Astrocyte of the cerebellum (primary cell): ENCODE results near the gene JAGN1.

ENCODE experiments used
- DNase-seq: peaks from one replicate; pipeline ENCODE4 v3.0.0-alpha.2; 2011; ENCODE audit warnings: low read depth
- H3K4me3 ChIP-seq: 2 replicates; pipeline ENCODE4 v1.5.1; 2011; ENCODE audit warnings: mild to moderate bottlenecking, low read depth, low read length, moderate library complexity
- in situ Hi-C: cut with HindIII; loops from 2 replicates; pipeline ENCODE4 v1.10.0; 2017; ENCODE audit warnings: low sequenced_read_pairs
- TF ChIP-seq, protein P1 (sequence below): IDR thresholded peaks from 2 replicates; pipeline ENCODE4 v1.5.1; 2012; ENCODE audit warnings: low read length, low read depth, moderate library complexity, mild to moderate bottlenecking; ENCODE audit errors: missing control alignments

Gene JAGN1

DNA sequence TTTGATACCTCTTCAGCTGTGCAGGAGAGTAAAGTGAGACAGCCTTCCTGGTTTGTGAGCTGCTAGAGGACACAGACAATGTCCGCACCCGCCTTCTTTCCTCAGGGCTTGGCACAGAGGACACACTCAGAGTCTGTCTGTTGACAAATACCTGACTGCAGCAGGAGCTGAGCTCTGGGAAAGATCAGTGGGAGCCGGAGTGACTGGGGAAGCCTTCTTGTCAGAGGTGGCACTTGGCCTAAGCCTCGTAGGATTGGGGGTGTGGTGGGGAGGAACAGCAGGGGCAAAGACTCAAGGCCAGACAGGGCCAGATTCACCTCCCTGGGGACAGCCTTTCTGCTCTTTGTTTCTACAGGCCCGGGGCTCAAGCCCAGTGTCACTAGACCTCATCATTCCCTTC is 23.2 kb downstream of the JAGN1 start:
- no peak overlapping the region for H3K4me3 ChIP-seq
- in situ Hi-C loops: no loop called here
- no peak for DNase-seq
- TF ChIP-seq, protein P1, sequence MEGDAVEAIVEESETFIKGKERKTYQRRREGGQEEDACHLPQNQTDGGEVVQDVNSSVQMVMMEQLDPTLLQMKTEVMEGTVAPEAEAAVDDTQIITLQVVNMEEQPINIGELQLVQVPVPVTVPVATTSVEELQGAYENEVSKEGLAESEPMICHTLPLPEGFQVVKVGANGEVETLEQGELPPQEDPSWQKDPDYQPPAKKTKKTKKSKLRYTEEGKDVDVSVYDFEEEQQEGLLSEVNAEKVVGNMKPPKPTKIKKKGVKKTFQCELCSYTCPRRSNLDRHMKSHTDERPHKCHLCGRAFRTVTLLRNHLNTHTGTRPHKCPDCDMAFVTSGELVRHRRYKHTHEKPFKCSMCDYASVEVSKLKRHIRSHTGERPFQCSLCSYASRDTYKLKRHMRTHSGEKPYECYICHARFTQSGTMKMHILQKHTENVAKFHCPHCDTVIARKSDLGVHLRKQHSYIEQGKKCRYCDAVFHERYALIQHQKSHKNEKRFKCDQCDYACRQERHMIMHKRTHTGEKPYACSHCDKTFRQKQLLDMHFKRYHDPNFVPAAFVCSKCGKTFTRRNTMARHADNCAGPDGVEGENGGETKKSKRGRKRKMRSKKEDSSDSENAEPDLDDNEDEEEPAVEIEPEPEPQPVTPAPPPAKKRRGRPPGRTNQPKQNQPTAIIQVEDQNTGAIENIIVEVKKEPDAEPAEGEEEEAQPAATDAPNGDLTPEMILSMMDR: no peak

- TF ChIP-seq, protein P1: no peak
- in situ Hi-C loops: no loop called here
Observed at GRCh38 chr3:9914011-9914410, 23.6 kb downstream of the JAGN1 start.

GRCh38 chr3:9914559-9915253 is 24.3 kb downstream of the JAGN1 start:
- TF ChIP-seq, protein P1: no peak
- in situ Hi-C loops: no loop called here
- peak overlapping the region; percentile 38 for H3K4me3 ChIP-seq
- DNase-seq: no peak

More at GRCh38 chr3:9914011-9914410, 23.6 kb downstream of the JAGN1 start:
- no peak overlapping the region for H3K4me3 ChIP-seq
- no peak for DNase-seq

GRCh38 chr3:9915254-9916141 is 25.1 kb downstream of the JAGN1 start:
- DNase-seq: no peak
- peak overlapping the region; percentile 38 for H3K4me3 ChIP-seq
- TF ChIP-seq, protein P1: peak; percentile 44
- in situ Hi-C loops: no loop called here

DNA sequence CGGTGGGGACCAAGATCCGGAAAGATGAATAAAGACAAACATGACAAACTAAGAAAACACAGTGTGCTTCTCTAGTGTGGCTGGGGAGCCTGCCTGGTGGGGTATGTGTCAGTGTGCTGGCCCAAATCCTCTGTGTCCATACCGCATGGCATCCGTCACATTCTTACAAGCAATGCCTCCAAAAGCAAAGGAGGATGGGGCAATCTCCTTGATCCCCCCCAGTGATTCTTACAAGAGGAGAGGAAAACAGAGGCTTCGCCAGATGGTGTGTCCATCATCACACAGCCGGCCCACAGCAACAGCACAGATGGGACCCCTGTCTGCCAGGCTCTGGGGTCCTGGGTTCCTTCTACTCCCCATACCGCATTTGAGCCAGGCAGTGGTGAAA is 25.9 kb downstream of the JAGN1 start:
- in situ Hi-C loops: no loop called here

More for the DNA sequence above, 25.9 kb downstream of the JAGN1 start:
- H3K4me3 ChIP-seq: peak overlapping the region; percentile 48
- TF ChIP-seq, protein P1: no peak
- DNase-seq: no peak
